Measurements from ENCODE around the gene MAP7D1.
A peak's percentile ranks its signal among the peaks of the same experiment; 100 is the strongest.

The MAP7D1 gene

GRCh38 chr1:36160949-36161485 lies 5.1 kb downstream of the MAP7D1 start:
- peaks cover 15% of the 10 kb centered on the region for H4K20me1 ChIP-seq (ENCODE audit: insufficient read depth, low read length)
- H3K4me2 ChIP-seq (ENCODE audit: low read length), result peak overlapping the region; percentile 83
- peak overlapping the region; percentile 75 for H3K4me3 ChIP-seq (ENCODE audit: low read length)
- no peaks in the 10 kb centered on the region for H3K27me3 ChIP-seq (ENCODE audit: low read depth, low read length)
- H3K4me1 ChIP-seq (ENCODE audit: low read length), result peaks cover 48% of the 10 kb centered on the region
- no peak for TF ChIP-seq EZH2phosphoT487 (IDR thresholded peaks at IDR 0.05; ENCODE audit: low read depth)
- TF ChIP-seq CTCF (IDR thresholded peaks at IDR 0.05; ENCODE audit: low read depth, low read length), result peak; percentile 35
- peak overlapping the region; percentile 59 for H3K27ac ChIP-seq (ENCODE audit: low read length)
- no peak overlapping the region for H2AFZ ChIP-seq (ENCODE audit: low read depth, low read length)
- H3K9ac ChIP-seq (ENCODE audit: low read length), result peak overlapping the region; percentile 76
- H3K36me3 ChIP-seq (replicated peaks; ENCODE audit: low read depth, low read length), result peaks cover 2% of the 10 kb centered on the region
- H3K79me2 ChIP-seq (ENCODE audit: low read length), result peaks cover 98% of the 10 kb centered on the region
- H3K9me3 ChIP-seq (ENCODE audit: insufficient read depth, low read length), result no peaks in the 10 kb centered on the region

GRCh38 chr1:36161641-36162531 lies 5.9 kb downstream of the MAP7D1 start:
- Histone ChIP-seq H2AFZ (ENCODE audit: low read depth, low read length) (no peak overlapping the region), H3K79me2 (ENCODE audit: low read length) (peaks cover 96% of the 10 kb centered on the region), H3K9me3 (ENCODE audit: insufficient read depth, low read length) (no peaks in the 10 kb centered on the region), H3K36me3 (replicated peaks; ENCODE audit: low read depth, low read length) (peaks cover 2% of the 10 kb centered on the region), H3K4me2 (ENCODE audit: low read length) (peak overlapping the region; percentile 83), H3K27me3 (ENCODE audit: low read depth, low read length) (no peaks in the 10 kb centered on the region), H3K4me1 (ENCODE audit: low read length) (peaks cover 48% of the 10 kb centered on the region), H4K20me1 (ENCODE audit: insufficient read depth, low read length) (peaks cover 16% of the 10 kb centered on the region), H3K4me3 (ENCODE audit: low read length) (peak overlapping the region; percentile 75), H3K27ac (ENCODE audit: low read length) (peak overlapping the region; percentile 59), H3K9ac (ENCODE audit: low read length) (peak overlapping the region; percentile 76)
- TF ChIP-seq CTCF (IDR thresholded peaks at IDR 0.05; ENCODE audit: low read depth, low read length) (no peak), EZH2phosphoT487 (IDR thresholded peaks at IDR 0.05; ENCODE audit: low read depth) (no peak)

GRCh38 chr1:36162680-36163239 lies 6.8 kb downstream of the MAP7D1 start:
- H3K4me3 ChIP-seq (ENCODE audit: low read length), result no peak overlapping the region
- H3K27me3 ChIP-seq (ENCODE audit: low read depth, low read length), result no peaks in the 10 kb centered on the region
- H2AFZ ChIP-seq (ENCODE audit: low read depth, low read length), result no peak overlapping the region
- H3K79me2 ChIP-seq (ENCODE audit: low read length), result peaks cover 96% of the 10 kb centered on the region
- TF ChIP-seq EZH2phosphoT487 (IDR thresholded peaks at IDR 0.05; ENCODE audit: low read depth), result no peak
- no peak for TF ChIP-seq CTCF (IDR thresholded peaks at IDR 0.05; ENCODE audit: low read depth, low read length)
- peaks cover 16% of the 10 kb centered on the region for H4K20me1 ChIP-seq (ENCODE audit: insufficient read depth, low read length)
- H3K4me2 ChIP-seq (ENCODE audit: low read length), result no peak overlapping the region
- H3K9ac ChIP-seq (ENCODE audit: low read length), result no peak overlapping the region
- peaks cover 2% of the 10 kb centered on the region for H3K36me3 ChIP-seq (replicated peaks; ENCODE audit: low read depth, low read length)
- H3K9me3 ChIP-seq (ENCODE audit: insufficient read depth, low read length), result no peaks in the 10 kb centered on the region
- peaks cover 43% of the 10 kb centered on the region for H3K4me1 ChIP-seq (ENCODE audit: low read length)
- H3K27ac ChIP-seq (ENCODE audit: low read length), result peak overlapping the region; percentile 59; the same call in 1 of the 2 replicates

GRCh38 chr1:36163426-36163825 lies 7.5 kb downstream of the MAP7D1 start:
- Histone ChIP-seq H3K4me2 (ENCODE audit: low read length) (no peak overlapping the region), H3K9ac (ENCODE audit: low read length) (no peak overlapping the region), H3K79me2 (ENCODE audit: low read length) (peaks cover 95% of the 10 kb centered on the region), H2AFZ (ENCODE audit: low read depth, low read length) (no peak overlapping the region), H3K36me3 (replicated peaks; ENCODE audit: low read depth, low read length) (peaks cover 2% of the 10 kb centered on the region), H3K9me3 (ENCODE audit: insufficient read depth, low read length) (no peaks in the 10 kb centered on the region), H3K27me3 (ENCODE audit: low read depth, low read length) (no peaks in the 10 kb centered on the region), H3K4me1 (ENCODE audit: low read length) (peaks cover 42% of the 10 kb centered on the region), H3K27ac (ENCODE audit: low read length) (no peak overlapping the region), H3K4me3 (ENCODE audit: low read length) (no peak overlapping the region), H4K20me1 (ENCODE audit: insufficient read depth, low read length) (peaks cover 15% of the 10 kb centered on the region)
- TF ChIP-seq CTCF (IDR thresholded peaks at IDR 0.05; ENCODE audit: low read depth, low read length) (no peak), EZH2phosphoT487 (IDR thresholded peaks at IDR 0.05; ENCODE audit: low read depth) (no peak)

Measured in OCI-LY3 (cell line).